CD4-positive, alpha-beta memory T cell (primary cell): ENCODE measurements around the gene ANKRD30BL. TPM values are rescaled to one million over a fixed set of nuclear protein-coding genes. Genes with fewer than 3 reads are reported as not detected.
A peak's percentile ranks its signal among the peaks of the same experiment; 100 is the strongest.
"Not testable (repeated sequence)": the region's sequence is repeated elsewhere in the genome, so short reads cannot be mapped to it uniquely, and the experiment has no call there.

ENCODE experiments used
- CTCF ChIA-PET: fragments of 350-600 bp; sonication (Branson Sonifier 250); formaldehyde crosslinking; loops from one replicate; lab custom pipeline; 2021; ENCODE audit warnings: inconsistent platforms; ENCODE audit not compliant: partially characterized antibody; lab: Charles Lee
- POLR2A ChIA-PET: fragments of 350-600 bp; sonication (Branson Sonifier 250); formaldehyde crosslinking; loops from one replicate; lab custom pipeline; 2021; ENCODE audit not compliant: partially characterized antibody; lab: Charles Lee
- DNase-seq, 5 donors: peaks; one replicate each; pipeline versions ENCODE4 v3.0.0 to v3.0.0-alpha.2; 2020 to 2022; ENCODE audit warnings: mixed read lengths in 1 of 5
- H3K27ac ChIP-seq: one replicate; pipeline ENCODE4 v1.7.0; 2013; ENCODE audit warnings: low read depth, low read length
- H3K27me3 ChIP-seq: 2 replicates; pipeline ENCODE4 v1.7.0; 2013; ENCODE audit warnings: mild to moderate bottlenecking, low read length, moderate library complexity; ENCODE audit not compliant: insufficient read depth
- H3K36me3 ChIP-seq: 2 replicates; pipeline ENCODE4 v1.7.0; 2013; ENCODE audit warnings: mild to moderate bottlenecking, low read length, moderate library complexity; ENCODE audit not compliant: insufficient read depth
- H3K4me1 ChIP-seq: 2 replicates; pipeline ENCODE4 v1.7.0; 2013; ENCODE audit warnings: mild to moderate bottlenecking, low read length, moderate library complexity; ENCODE audit not compliant: insufficient read depth
- H3K4me3 ChIP-seq, 2 donors: one replicate each; pipeline ENCODE4 v1.7.0; 2013; ENCODE audit warnings: low read length in 2 of 2, mild to moderate bottlenecking in 1 of 2
- H3K9me3 ChIP-seq, 2 donors: one replicate each; pipeline ENCODE4 v1.7.0; 2013; ENCODE audit warnings: low read length in 2 of 2, control low read depth in 1 of 2; ENCODE audit not compliant: control insufficient read depth in 1 of 2
- H3K27ac Mint-ChIP-seq, 7 donors: one replicate each; pipeline ENCODE4 v1.8.0; 2020 to 2021; ENCODE audit warnings: mixed read lengths in 7 of 7, mild to moderate bottlenecking in 6 of 7, inconsistent platforms in 3 of 7, moderate library complexity in 3 of 7
- H3K27me3 Mint-ChIP-seq, 2 donors: one replicate each; pipeline ENCODE4 v1.8.0; 2020 to 2021; ENCODE audit warnings: mixed read lengths in 2 of 2
- H3K36me3 Mint-ChIP-seq, 2 donors: one replicate each; pipeline ENCODE4 v1.8.0; 2020 to 2021; ENCODE audit warnings: mixed read lengths in 2 of 2, inconsistent platforms in 1 of 2, mild to moderate bottlenecking in 1 of 2
- H3K4me1 Mint-ChIP-seq, 4 donors: one replicate each; pipeline ENCODE4 v1.8.0; 2020 to 2021; ENCODE audit warnings: mixed read lengths in 4 of 4, mild to moderate bottlenecking in 1 of 4
- H3K4me3 Mint-ChIP-seq, 8 donors: one replicate each; pipeline ENCODE4 v1.8.0; 2020 to 2021; ENCODE audit warnings: mixed read lengths in 8 of 8, mild to moderate bottlenecking in 7 of 8, moderate library complexity in 6 of 8, inconsistent platforms in 3 of 8
- H3K9me3 Mint-ChIP-seq, 8 donors: one replicate each; pipeline ENCODE4 v1.8.0; 2020 to 2021; ENCODE audit warnings: mixed read lengths in 8 of 8, mild to moderate bottlenecking in 5 of 8, inconsistent platforms in 3 of 8, moderate library complexity in 1 of 8
- intact Hi-C: fragments of 100-400 bp; cut with micrococcal nuclease; formaldehyde crosslinking; loops from one replicate; pipeline ENCODE4 v1.15.1; 2023
- polyA plus RNA-seq, 2 donors: library from polyadenylated mRNA; unstranded; fragments of 300-500 nt; fragmentation: Illumina TruSeq; gene quantifications; one replicate each; pipeline ENCODE4 v1.2.3, GENCODE V29; 2021
- total RNA-seq, 2 experiments: library from RNA; stranded (reverse); gene quantifications; one replicate each; pipeline ENCODE4 v1.2.3, GENCODE V29; 2021

The ANKRD30BL gene
- total RNA-seq (not detected), polyA plus RNA-seq (not detected)

GRCh38 chr2:132161161-132162124 is at the start of gene ANKRD30BL:
TSS of gene ANKRD30BL (minus strand) at chr2:132161952. CDS start at chr2:132161705, 247 bp downstream.
- H3K27ac ChIP-seq, intact Hi-C loops, H3K4me1 ChIP-seq, H3K36me3 Mint-ChIP-seq, H3K4me1 Mint-ChIP-seq, H3K36me3 ChIP-seq, H3K4me3 ChIP-seq, H3K9me3 Mint-ChIP-seq, H3K4me3 Mint-ChIP-seq, H3K27ac Mint-ChIP-seq, H3K27me3 ChIP-seq, H3K27me3 Mint-ChIP-seq, H3K9me3 ChIP-seq, DNase-seq, POLR2A ChIA-PET, CTCF ChIA-PET: not testable (repeated sequence)

DNA sequence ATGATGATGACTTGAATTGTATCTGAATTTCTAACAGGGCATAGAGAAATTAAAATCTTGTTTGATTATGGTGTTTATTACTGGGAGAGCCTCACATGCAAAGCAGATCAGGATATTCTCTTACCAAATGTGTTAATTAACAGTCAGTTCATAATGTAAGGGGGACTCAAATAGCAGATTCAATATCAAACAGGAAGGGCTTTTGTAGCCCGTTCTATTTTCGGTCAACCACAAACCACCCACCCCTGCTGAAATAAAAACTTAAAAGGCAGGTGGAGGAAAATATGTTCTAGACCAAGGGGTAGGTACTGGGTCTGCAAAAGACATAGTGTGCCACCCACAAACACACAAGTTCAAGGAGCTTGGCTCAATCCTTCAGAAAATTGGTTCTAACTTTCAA is 41.1 kb upstream of the ANKRD30BL start:
- DNase-seq, CTCF ChIA-PET, H3K4me1 ChIP-seq, H3K4me3 ChIP-seq, H3K27ac ChIP-seq, H3K9me3 ChIP-seq, H3K9me3 Mint-ChIP-seq, intact Hi-C loops, H3K27ac Mint-ChIP-seq, H3K27me3 ChIP-seq, POLR2A ChIA-PET, H3K36me3 ChIP-seq, H3K4me1 Mint-ChIP-seq, H3K27me3 Mint-ChIP-seq, H3K4me3 Mint-ChIP-seq, H3K36me3 Mint-ChIP-seq: not testable (repeated sequence)

- H3K4me1 ChIP-seq, CTCF ChIA-PET, H3K27ac Mint-ChIP-seq, H3K36me3 Mint-ChIP-seq, H3K9me3 ChIP-seq, H3K27me3 ChIP-seq, H3K4me1 Mint-ChIP-seq, H3K4me3 Mint-ChIP-seq, POLR2A ChIA-PET, H3K9me3 Mint-ChIP-seq, H3K27me3 Mint-ChIP-seq, H3K27ac ChIP-seq, H3K36me3 ChIP-seq, intact Hi-C loops, H3K4me3 ChIP-seq, DNase-seq: not testable (repeated sequence)
Observed at GRCh38 chr2:132192854-132193253, 31.1 kb upstream of the ANKRD30BL start.

DNA sequence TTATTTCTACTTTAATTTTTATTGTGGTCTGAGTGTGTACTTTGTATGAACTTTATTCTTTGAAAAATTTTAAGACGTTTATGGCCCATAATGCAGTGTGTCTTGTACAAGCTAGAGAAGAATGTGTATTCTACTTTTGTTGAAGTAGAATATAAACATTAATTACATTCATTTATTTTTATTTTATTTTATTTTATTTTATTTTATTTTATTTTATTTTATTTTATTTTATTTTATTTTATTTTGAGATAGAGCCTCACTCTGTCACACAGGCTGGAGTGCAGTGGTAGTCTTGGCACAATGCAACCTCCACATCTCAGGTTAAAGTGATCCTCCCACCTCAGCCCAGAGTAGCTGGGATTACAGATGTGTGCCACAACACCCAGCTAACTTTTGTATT is 5.3 kb upstream of the ANKRD30BL start:
- H3K36me3 Mint-ChIP-seq, H3K27ac ChIP-seq, H3K4me1 ChIP-seq, POLR2A ChIA-PET, CTCF ChIA-PET, H3K27me3 Mint-ChIP-seq, H3K4me1 Mint-ChIP-seq, H3K36me3 ChIP-seq, H3K9me3 Mint-ChIP-seq, intact Hi-C loops, H3K9me3 ChIP-seq, H3K4me3 Mint-ChIP-seq, H3K27ac Mint-ChIP-seq, H3K4me3 ChIP-seq, H3K27me3 ChIP-seq, DNase-seq: not testable (repeated sequence)

DNA sequence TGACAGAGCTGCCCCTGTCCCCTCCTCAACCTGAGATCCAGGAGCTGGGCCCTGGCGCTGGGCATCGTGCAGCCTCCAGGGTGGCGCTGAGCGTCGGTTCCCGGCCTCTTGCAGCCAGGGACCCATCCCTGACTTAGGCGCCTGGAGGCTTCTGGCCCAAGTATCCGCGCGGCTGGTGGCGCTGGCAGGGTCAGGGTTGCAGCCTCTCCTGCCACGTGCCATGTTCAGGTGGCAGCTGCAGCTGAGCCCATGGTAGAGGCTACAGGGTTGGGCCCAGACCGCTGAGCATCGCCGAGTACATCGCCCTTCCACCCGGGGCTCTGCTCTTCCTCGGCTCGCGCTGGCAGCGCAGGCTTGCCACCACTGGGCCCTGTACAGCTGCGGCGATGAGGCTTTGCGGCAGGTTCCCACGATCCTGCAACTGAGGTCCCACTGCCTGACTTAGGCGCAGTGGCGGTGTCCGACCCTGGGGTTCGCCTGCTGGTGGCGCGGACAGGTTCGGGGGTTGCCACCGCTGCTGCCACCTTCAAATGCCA is 441 bp upstream of the ANKRD30BL start:
- POLR2A ChIA-PET, H3K27ac ChIP-seq, H3K36me3 Mint-ChIP-seq, H3K4me1 Mint-ChIP-seq, intact Hi-C loops, H3K4me1 ChIP-seq, H3K9me3 Mint-ChIP-seq, H3K36me3 ChIP-seq, H3K27ac Mint-ChIP-seq, DNase-seq, CTCF ChIA-PET, H3K27me3 Mint-ChIP-seq, H3K27me3 ChIP-seq, H3K4me3 ChIP-seq, H3K4me3 Mint-ChIP-seq, H3K9me3 ChIP-seq: not testable (repeated sequence)

DNA sequence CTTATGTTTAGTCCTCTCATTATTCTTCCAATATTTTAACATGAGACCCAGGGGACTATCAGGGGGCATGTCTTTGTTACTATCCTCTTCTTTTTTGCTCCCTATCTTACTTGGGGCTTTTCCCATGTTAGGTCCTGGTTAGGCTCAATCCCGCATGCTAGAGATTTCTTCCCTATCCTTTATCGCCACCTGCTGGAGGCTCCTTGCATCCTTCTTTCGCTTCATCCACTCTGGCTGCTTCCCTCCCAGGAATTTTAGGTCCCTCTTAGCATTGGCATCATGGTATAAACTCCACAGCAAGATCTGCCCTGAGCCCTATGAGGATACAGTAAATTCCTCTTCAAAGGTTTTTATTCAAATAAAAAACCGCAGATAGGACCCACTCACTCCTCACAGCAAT is 15.0 kb downstream of the ANKRD30BL start:
- POLR2A ChIA-PET, H3K4me1 ChIP-seq, H3K36me3 Mint-ChIP-seq, H3K27me3 ChIP-seq, H3K27ac ChIP-seq, H3K9me3 ChIP-seq, H3K4me1 Mint-ChIP-seq, H3K9me3 Mint-ChIP-seq, H3K4me3 ChIP-seq, H3K27me3 Mint-ChIP-seq, CTCF ChIA-PET, H3K4me3 Mint-ChIP-seq, DNase-seq, H3K36me3 ChIP-seq: not testable (repeated sequence)
- intact Hi-C loops = loop anchor here (10.0 kb wide), 1 partner anchor 732 kb away; no protein-coding TSS in a partner anchor
- H3K27ac Mint-ChIP-seq = peak overlapping the region in 1 of 7 donors; percentile 14
